Stimulated activated CD8-positive, alpha-beta memory T cell treated with anti-CD3 and anti-CD28 coated beads, Interleukin-15, amount 100 ng/mL, for 24 hours (primary cell): ENCODE measurements around the gene OSTF1.

Experiments used
- DNase-seq: peaks from one replicate; pipeline ENCODE4 v3.0.0-alpha.2; 2020; ENCODE audit warnings: low read depth

The OSTF1 gene

DNA sequence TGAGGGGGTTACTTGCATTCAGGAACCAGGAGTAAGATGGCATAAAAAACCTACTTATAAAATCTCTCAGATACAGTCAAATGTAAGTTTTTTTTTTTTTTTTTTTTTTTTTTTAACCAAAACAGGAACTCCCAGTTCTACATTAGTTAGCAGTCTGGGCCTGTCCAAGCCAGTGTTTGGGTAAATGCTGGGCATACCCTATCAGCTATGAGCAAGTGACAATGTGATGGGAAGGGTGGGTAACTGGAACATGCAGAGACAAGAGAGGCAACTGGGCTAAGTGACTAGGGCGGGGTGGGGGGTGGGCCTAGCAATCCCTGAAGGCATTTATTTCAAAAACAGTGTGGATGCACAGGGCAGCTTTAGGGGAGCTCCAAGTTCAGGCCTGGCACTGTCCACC lies 2.7 kb upstream of the OSTF1 start:
- DNase-seq: no peak

DNA sequence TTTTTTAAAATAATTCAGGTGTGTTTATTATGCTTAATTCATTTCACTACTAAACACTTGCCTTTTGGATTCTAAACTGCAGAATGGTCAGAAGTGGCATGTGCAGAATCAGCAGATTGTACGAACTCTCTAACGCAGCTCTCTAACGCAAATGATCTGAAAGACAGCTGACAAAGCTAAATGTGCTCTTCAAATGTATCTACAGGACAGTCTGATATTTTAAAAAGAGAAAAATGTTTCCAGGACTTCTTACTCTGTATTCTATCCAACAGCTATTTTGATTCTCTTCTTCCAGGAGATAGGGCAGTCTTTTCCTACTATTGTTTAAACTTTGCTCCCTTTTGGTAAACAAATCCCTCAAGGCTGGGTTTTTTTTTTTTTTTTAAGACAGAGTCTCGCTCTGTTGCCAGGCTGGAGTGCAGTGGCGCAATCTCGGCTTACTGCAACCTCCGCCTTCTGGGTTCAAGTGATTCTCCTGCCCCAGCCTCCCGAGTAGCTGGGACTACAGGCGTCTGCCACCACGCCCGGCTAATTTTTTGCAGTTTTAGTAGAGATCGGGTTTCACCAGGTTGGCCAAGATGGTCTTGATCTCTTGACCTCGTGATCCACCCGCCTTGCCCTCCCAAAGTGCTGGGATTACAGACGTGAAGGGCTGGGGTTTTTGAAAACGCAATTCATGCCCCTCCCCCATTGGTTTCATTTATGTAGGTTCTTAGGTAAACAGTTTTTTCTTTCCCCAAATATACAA lies 1.6 kb upstream of the OSTF1 start:
- DNase-seq: no peak

GRCh38 chr9:75087289-75087823 lies 958 bp upstream of the OSTF1 start:
- DNase-seq: no peak

DNA sequence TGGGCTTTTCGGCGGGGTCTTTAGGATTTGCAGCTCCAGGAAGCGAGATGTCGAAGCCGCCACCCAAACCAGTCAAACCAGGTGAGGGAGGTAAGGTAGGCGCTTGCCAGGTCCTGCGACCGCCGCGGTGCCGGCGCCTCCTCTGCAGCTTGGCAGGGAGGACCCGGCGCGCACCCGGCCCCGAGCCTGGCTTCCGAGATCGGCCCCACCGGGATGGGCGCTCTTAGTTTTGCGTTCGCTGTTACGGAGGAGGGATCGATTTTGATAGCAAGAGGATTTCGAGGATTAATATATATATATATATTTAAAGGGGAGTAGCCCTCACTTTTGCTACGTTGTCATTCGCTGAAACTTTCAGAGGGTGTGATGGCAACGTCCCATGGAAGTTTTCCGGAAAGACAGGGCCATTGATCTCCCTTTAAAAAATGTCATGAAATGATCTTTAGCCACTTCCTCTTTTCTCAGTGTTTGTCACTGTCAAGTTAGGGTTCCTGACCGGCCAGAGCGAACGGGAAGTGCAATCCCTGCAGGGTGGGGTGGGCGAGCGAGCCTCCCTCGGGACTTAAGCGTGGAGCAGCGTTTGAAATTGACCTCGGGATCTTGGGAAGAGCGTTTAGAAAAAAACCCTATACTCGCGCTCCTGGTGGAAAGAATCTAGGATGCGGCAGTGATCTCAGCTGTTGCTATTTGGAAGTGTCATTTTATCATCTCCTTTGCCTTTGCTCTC lies 495 bp downstream of the OSTF1 start:
- no peak for DNase-seq

DNA sequence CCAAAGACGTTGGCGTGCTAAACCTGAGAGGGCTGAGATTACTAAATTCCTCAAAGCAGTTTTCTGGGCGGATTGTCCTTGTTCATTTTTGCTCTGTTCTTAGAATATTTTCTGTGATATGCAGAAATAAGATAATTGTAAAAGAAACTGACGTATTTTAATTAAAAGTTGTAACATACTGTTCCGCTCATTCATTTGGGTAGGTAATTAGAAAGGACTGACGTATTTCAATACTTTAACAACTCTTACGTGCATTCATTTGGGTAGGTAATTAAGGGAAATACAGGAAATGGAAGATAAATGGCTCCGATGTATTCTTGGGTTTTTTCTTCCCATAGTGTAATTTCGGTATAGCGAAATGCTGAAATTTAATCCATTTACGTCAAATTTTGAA lies 1.1 kb downstream of the OSTF1 start:
- no peak for DNase-seq

GRCh38 chr9:75090579-75090978 lies 2.3 kb downstream of the OSTF1 start:
- no peak for DNase-seq

DNA sequence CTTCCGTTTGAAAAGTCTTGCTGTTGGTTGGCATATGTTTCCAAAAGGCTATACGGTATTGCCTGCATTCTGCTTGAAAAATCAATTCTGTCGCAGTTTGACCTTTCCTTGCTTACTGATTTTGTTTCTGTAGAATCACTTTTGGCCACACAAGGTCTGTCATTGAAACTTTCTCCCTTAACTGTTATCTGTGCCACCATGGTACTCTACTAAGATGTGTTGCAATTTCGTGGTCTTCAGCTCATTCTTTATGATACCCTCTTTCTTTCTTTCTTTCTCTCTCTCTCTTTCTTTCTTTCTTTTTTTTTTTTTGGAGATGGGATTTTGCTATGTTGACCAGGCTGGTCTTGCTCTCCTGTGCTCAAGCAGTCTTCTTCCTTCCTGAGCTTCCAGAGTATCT lies 4.5 kb downstream of the OSTF1 start:
- no peak for DNase-seq

- DNase-seq: no peak
These were observed 8.5 kb downstream of the OSTF1 start for GRCh38 chr9:75096796-75097195.

DNA sequence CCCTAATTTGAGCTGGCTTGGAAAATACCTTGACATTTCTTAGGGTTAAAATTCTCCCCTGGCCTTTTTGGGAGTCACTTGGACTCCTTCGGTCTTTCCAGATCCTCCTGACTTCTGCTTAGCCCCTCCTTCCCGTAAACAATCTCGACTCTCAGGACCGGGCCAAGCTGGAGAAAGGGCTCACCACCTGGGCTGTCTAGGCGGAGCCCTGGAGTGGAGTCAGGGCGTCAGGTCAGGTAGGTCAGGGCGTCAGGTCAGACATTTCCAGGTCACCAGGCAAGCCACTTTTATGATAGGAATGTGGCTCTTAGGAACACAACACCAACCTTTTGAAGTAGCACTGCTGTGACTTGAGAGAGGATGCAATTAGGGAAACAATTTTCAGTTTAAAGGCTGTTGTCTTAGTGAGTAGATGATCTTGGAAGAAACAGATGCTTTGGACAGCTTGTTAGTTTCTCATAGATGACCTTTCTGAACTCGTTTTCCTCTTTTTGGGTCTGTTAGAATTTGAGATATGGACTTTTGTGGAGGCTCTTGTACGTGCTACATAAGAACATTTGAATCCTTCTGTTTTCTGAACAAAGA lies 12.8 kb downstream of the OSTF1 start:
- DNase-seq: no peak

GRCh38 chr9:75102177-75102790 lies 14.0 kb downstream of the OSTF1 start:
- DNase-seq: no peak

DNA sequence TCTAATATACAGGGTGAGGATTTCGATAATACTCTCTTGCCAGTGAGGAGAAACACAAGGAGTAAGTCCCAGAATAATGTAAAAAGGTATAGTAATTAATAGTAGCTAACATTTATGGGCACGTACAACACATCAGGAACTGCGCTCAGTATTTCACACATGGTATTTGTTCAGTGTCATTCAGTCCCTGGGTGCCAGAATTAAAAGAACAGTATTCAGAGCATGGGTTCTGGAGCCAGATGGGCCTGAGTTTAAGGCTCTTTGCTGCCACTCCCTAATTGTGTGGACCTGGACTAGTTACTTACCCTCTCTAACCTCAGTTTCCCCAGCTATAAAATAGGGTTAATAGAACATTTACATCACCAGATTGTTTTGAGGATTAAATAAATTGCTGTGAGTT lies 16.3 kb downstream of the OSTF1 start:
- no peak for DNase-seq

DNA sequence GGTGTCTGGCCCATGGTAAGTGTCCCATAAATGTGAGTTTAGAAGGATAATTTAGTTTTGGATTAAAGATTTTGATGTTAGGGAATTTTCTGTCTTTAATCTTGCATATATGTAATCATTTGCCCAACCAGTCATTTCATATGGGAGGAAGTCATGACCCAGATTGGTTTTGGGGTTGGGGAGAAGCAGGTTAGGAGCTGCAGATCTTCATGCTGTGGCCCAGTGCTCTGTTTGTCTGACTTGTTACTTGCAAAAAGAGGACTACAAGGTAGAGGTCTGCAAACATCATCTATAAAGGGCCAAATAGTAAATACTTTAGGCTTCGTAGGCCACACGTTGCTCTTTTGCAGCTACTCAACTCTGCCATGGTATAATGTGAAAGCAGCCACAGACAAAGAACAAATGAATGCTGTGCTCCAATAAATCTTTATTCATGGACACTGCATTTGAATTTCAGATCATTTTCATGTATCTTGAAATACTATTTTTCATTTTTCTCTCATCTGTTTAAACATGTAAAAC lies 16.8 kb downstream of the OSTF1 start:
- DNase-seq: no peak

DNA sequence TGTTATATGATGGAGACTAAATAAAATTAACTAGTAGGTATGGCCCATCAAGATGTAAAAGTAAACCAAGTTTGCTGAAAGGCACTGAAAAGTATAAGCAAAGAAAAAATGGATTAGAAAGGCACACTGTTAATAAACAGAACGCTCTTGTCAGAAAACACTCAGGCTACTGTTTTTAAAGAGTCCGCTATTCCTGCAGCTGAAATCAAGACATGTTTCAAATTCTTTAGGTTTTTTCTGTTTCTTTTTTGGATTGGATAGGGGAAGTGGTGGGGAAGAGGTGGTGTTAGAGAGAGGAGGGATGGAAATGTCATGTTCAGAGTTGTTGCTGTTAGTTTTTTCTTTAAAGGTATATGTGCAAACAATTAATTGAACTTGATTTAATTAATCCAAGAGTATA lies 17.5 kb downstream of the OSTF1 start:
- DNase-seq: no peak

DNA sequence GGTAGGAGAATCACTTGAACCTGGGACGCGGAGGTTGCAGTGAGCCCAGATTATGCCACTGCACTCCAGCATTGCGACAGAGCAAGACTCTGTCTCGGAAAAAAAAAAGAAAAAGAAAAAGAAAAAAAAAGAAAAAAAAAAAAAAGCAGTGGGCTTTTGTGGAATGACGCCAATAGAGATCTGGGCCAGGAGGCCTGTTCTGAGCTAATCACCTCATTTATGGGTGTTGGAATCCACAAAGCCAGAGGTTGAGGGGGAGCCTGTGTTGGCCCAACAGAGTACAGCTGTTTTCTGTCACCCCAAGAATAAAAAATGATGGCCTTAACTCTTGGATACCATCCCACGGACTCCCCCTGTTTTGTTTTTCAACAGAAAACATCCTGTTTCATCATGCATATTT lies 18.5 kb downstream of the OSTF1 start:
- DNase-seq: no peak

DNA sequence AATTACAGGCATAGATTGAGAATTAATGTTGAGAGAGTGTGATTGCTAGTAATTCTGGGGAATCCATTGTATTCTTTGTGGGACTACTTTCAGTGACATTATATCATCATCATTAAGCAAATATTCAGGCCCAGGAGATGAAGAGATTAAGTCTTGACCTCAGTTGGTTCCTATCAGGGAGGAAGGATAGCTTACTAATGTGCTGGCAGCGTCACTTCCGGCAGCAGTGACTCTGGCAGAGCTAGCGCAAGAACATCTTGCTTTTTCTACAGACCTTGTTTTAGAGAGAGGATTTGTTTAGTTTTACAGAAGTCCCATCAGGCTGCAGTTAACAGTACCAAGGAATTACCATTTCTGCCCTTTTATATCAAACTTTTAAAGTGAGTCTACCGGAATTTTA lies 20.3 kb downstream of the OSTF1 start:
- no peak for DNase-seq

DNA sequence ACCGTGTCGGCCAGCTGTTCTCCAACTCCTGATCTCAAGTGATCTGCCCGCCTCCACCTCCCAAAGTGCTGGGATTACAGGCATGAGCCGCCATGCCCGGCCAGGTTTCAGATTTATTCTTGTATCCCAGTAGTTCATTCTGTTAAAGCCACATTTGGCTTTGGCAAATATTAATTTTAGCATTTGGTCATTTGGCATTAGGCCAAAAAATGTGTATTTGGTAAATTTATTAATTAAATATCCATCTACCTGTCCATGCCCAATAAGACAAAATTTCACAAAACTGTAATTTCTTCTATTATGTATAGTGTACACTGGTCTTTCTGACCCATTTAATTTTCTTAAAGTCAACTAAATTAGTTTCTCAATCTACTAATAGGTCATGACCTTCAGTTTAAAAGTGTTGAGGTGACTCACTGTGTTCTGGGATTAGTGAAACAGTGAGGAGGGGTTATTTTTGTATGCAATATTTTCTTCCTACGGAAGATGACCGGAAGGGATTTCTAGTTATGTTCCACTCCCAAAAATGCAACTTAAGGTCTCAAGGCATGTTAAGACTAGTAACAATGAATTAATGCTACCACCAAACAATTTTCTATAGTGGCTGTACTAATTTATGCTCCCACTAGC lies 21.0 kb downstream of the OSTF1 start:
- DNase-seq: no peak

DNA sequence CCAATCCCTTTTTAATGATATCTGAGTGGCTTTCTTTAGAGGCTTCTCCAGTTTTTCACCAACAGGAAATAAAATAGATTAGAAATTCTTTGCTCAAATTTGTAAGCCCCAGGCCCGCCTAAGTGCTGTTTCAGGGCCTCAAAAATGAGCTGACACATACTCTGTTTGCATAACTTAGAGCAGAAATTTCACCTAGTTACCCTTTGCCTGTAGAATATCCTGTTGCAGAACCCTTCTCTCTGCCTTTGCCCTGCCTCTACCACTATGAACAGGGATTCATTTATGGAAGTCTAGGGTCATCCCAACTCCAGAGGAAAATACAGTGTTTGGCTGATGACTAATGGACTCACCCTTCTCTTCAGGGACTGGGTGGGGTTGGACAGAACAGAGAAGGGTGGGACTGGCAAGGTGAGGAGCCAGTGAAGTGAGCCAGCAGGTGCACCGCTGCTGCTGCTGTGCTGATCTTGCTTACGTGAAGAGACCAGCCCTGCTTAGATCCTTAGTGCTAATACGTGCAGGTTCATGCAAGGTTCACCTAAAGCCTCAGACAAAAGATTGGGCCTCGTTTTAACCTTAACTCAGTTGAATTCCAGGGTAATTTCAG lies 22.8 kb downstream of the OSTF1 start:
- no peak for DNase-seq

DNA sequence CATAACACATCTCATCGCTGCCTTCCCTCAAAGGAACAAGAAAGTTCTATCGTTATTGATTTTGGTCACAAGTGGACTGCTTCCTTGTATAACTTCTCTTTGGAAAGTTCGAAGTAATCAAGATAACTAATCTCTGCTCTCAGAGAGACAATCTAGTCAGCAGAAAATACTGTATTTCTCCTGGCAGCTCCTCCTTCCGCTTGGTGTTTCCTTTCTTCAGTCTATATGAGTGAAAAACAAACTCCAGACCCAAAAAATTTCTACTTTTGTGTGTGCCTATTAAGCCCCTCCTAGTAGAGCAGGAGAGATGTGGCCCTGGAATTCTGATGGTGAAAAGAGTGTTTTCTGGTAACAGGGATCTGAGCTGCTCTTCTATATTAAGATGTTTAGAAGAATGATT lies 24.5 kb downstream of the OSTF1 start:
- no peak for DNase-seq

DNA sequence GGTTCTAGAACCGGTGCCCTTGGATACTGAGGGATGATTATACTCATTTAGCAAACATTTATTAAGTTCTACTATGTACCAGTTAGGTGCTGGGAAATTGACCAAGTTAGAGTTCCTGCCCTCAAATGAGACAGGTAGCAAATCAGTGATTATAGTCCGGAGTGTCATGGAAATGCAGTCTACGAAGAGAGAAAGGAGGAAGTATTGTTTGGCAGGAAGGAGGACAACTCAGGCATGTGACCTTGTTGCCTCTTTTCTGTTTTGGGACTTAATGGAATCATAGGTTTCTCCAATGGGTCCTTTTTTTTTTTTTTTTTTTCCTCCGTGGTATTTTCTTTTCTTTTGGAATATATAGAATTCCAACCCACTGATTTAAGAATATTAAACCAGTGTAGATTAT lies 28.0 kb downstream of the OSTF1 start:
- no peak for DNase-seq

DNA sequence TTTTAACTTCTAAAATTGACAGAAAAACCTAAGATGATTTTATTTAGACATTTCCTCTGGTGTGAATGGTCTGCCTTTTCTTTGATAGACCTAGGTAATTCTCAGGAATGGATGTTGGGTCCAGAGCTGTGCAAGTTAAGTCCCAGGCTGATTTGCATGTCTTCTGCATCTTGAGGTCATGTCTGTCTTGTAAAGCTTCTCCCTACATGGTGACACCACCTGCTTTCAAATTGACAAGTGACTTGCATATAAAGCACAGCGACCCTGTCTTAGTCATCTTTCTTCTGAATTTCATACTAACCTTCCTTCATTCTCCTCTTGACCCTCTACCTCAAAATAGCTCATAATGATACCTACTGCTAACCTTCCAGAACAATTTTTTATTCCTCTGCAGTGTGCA lies 29.2 kb downstream of the OSTF1 start:
- DNase-seq: no peak

DNA sequence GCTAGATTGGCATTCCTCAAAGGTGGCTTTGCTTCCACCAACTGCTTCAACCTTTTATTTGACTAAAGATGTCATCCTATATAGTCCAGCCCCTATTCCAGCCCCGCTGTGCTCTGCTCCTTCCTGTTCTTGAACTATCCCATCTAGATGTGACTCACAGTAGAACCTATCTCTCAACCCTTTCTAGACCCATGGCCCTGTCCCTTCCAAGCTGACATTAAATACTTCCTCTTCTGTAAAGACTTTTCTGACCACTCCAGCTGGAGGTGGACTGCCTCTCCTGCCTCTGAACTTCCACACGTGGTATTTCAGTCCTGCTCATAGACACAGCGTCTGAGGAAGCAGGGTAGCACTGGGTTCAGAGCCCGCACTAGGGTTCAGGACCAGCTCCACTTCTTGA lies 32.4 kb downstream of the OSTF1 start:
- DNase-seq: no peak
